ENCODE measurements around the gene DOHH.

Gene DOHH

GRCh38 chr19:3463714-3464586, 36.5 kb downstream of the DOHH start:
- H3K79me2 ChIP-seq (ENCODE audit: low read length), result no peaks in the 10 kb centered on the region
- H3K9me3 ChIP-seq (replicated peaks; ENCODE audit: insufficient read depth, low read length), result no peaks in the 10 kb centered on the region
- peaks cover 4% of the 10 kb centered on the region; the same call in 1 of the 2 replicates for H3K4me1 ChIP-seq (ENCODE audit: low read length)
- no peaks in the 10 kb centered on the region for H3F3A ChIP-seq (ENCODE audit: insufficient read depth, low read length)
- no peak for DNase-seq
- TF ChIP-seq EZH2phosphoT487 (IDR thresholded peaks at IDR 0.05; ENCODE audit: low read length) (no peak), CTCF (IDR thresholded peaks at IDR 0.05; ENCODE audit: low read length) (no peak), EZH2 (optimal IDR thresholded peaks at IDR 0.05; ENCODE audit: low read depth, low read length) (no peak)
- H3K27me3 ChIP-seq (replicated peaks; ENCODE audit: insufficient read depth, low read length), result peaks cover 79% of the 10 kb centered on the region
- H3K4me2 ChIP-seq (ENCODE audit: low read depth, low read length), result no peak overlapping the region
- H3K9ac ChIP-seq (ENCODE audit: low read length), result no peak overlapping the region
- H3K27ac ChIP-seq (ENCODE audit: low read length), result no peak overlapping the region
- no peaks in the 10 kb centered on the region for H3K36me3 ChIP-seq (replicated peaks; ENCODE audit: insufficient read depth, low read length)
- no peak overlapping the region for H3K4me3 ChIP-seq (ENCODE audit: low read length)
- H2AFZ ChIP-seq (ENCODE audit: low read length), result no peak overlapping the region
- no peaks in the 10 kb centered on the region for H4K20me1 ChIP-seq (ENCODE audit: insufficient read depth, low read length)
- H3K9me2 ChIP-seq (replicated peaks; ENCODE audit: insufficient read depth, low read length), result no peaks in the 10 kb centered on the region

- H4K20me1 ChIP-seq (ENCODE audit: insufficient read depth, low read length), result no peaks in the 10 kb centered on the region
- TF ChIP-seq CTCF (IDR thresholded peaks at IDR 0.05; ENCODE audit: low read length) (no peak), EZH2phosphoT487 (IDR thresholded peaks at IDR 0.05; ENCODE audit: low read length) (no peak), EZH2 (optimal IDR thresholded peaks at IDR 0.05; ENCODE audit: low read depth, low read length) (no peak)
- no peak overlapping the region for H3K27ac ChIP-seq (ENCODE audit: low read length)
- H3K79me2 ChIP-seq (ENCODE audit: low read length), result no peaks in the 10 kb centered on the region
- H3K4me1 ChIP-seq (ENCODE audit: low read length), result peaks cover 12% of the 10 kb centered on the region
- H3K9me3 ChIP-seq (replicated peaks; ENCODE audit: insufficient read depth, low read length), result no peaks in the 10 kb centered on the region
- H2AFZ ChIP-seq (ENCODE audit: low read length), result no peak overlapping the region
- no peak overlapping the region for H3K4me2 ChIP-seq (ENCODE audit: low read depth, low read length)
- no peak for DNase-seq
- H3K9ac ChIP-seq (ENCODE audit: low read length), result no peak overlapping the region
- H3K27me3 ChIP-seq (replicated peaks; ENCODE audit: insufficient read depth, low read length), result peaks cover 81% of the 10 kb centered on the region
- no peaks in the 10 kb centered on the region for H3K36me3 ChIP-seq (replicated peaks; ENCODE audit: insufficient read depth, low read length)
- no peak overlapping the region for H3K4me3 ChIP-seq (ENCODE audit: low read length)
- H3F3A ChIP-seq (ENCODE audit: insufficient read depth, low read length), result no peaks in the 10 kb centered on the region
- H3K9me2 ChIP-seq (replicated peaks; ENCODE audit: insufficient read depth, low read length), result no peaks in the 10 kb centered on the region
Observed at GRCh38 chr19:3462991-3463713, 37.3 kb downstream of the DOHH start.

GRCh38 chr19:3459965-3460582, 40.4 kb downstream of the DOHH start:
- peaks cover 19% of the 10 kb centered on the region for H3K4me1 ChIP-seq (ENCODE audit: low read length)
- no peak overlapping the region for H2AFZ ChIP-seq (ENCODE audit: low read length)
- no peaks in the 10 kb centered on the region for H3K36me3 ChIP-seq (replicated peaks; ENCODE audit: insufficient read depth, low read length)
- no peaks in the 10 kb centered on the region for H3K9me3 ChIP-seq (replicated peaks; ENCODE audit: insufficient read depth, low read length)
- H3K9me2 ChIP-seq (replicated peaks; ENCODE audit: insufficient read depth, low read length), result no peaks in the 10 kb centered on the region
- H4K20me1 ChIP-seq (ENCODE audit: insufficient read depth, low read length), result no peaks in the 10 kb centered on the region
- no peak overlapping the region for H3K4me2 ChIP-seq (ENCODE audit: low read depth, low read length)
- peaks cover 82% of the 10 kb centered on the region for H3K27me3 ChIP-seq (replicated peaks; ENCODE audit: insufficient read depth, low read length)
- no peaks in the 10 kb centered on the region for H3F3A ChIP-seq (ENCODE audit: insufficient read depth, low read length)
- no peak for DNase-seq
- no peak overlapping the region for H3K9ac ChIP-seq (ENCODE audit: low read length)
- no peak overlapping the region for H3K27ac ChIP-seq (ENCODE audit: low read length)
- H3K79me2 ChIP-seq (ENCODE audit: low read length), result no peaks in the 10 kb centered on the region
- H3K4me3 ChIP-seq (ENCODE audit: low read length), result no peak overlapping the region
- TF ChIP-seq EZH2phosphoT487 (IDR thresholded peaks at IDR 0.05; ENCODE audit: low read length), result no peak
- no peak for TF ChIP-seq CTCF (IDR thresholded peaks at IDR 0.05; ENCODE audit: low read length)
- no peak for TF ChIP-seq EZH2 (optimal IDR thresholded peaks at IDR 0.05; ENCODE audit: low read depth, low read length)

All from MM.1S (cell line).